Caco-2 (cell line): Measurements from ENCODE around the gene LHX4. TPM values are rescaled to one million over a fixed set of nuclear protein-coding genes. Genes with fewer than 3 reads are reported as not detected.

ENCODE experiments used
- BruUV-seq: library from RNA; stranded (reverse); fragments of 400-500 nt; replicated peaks from 2 replicates; lab custom pipeline; 2021; lab: Mats Ljungman, UMichigan
- CTCF ChIA-PET: fragments of 300-600 bp; sonication (Branson Sonifier 250); formaldehyde crosslinking; loops from one replicate; lab custom pipeline; 2022; ENCODE audit warnings: antibody characterized with exemption; lab: Charles Lee
- POLR2A ChIA-PET: fragments of 300-600 bp; sonication (Branson Sonifier 250); formaldehyde crosslinking; loops from one replicate; lab custom pipeline; 2022; ENCODE audit warnings: antibody characterized with exemption; lab: Charles Lee
- DNase-seq, 2 experiments: peaks; one replicate each; pipeline versions ENCODE4 v3.0.0 to v3.0.0-alpha.2; 2020 to 2022
- H3K27me3 ChIP-seq: replicated peaks from 2 replicates; pipeline ENCODE4 v1.6.0; 2011; ENCODE audit warnings: low read length; ENCODE audit not compliant: control insufficient read depth, insufficient read depth
- H3K36me3 ChIP-seq: 2 replicates; pipeline ENCODE4 v1.5.1; 2011; ENCODE audit warnings: low read length; ENCODE audit not compliant: control insufficient read depth, insufficient read depth
- H3K4me1 ChIP-seq: fragments of 250-450 bp; sonication (Bioruptor Pico); 2 replicates; pipeline ENCODE4 v1.5.1; 2020; ENCODE audit warnings: mild to moderate bottlenecking
- H3K4me3 ChIP-seq: 2 replicates; pipeline ENCODE4 v1.5.1; 2011; ENCODE audit warnings: low read depth, mild to moderate bottlenecking, control low read depth, low read length
- H3K9me3 ChIP-seq: fragments of 250-450 bp; sonication (Bioruptor Pico); 2 replicates; pipeline ENCODE4 v1.5.1; 2020; ENCODE audit warnings: mild to moderate bottlenecking, moderate library complexity
- H3K27ac Mint-ChIP-seq: one replicate; pipeline ENCODE4 v1.8.0; 2022; ENCODE audit warnings: mixed read lengths; ENCODE audit not compliant: unreplicated experiment
- H3K27me3 Mint-ChIP-seq: one replicate; pipeline ENCODE4 v1.8.0; 2022; ENCODE audit warnings: mixed read lengths; ENCODE audit not compliant: insufficient read depth, unreplicated experiment
- H3K36me3 Mint-ChIP-seq: one replicate; pipeline ENCODE4 v1.8.0; 2022; ENCODE audit warnings: mild to moderate bottlenecking, mixed read lengths; ENCODE audit not compliant: insufficient read depth, unreplicated experiment
- H3K4me1 Mint-ChIP-seq: one replicate; pipeline ENCODE4 v1.8.0; 2022; ENCODE audit warnings: low read depth, mixed read lengths; ENCODE audit not compliant: unreplicated experiment
- H3K4me3 Mint-ChIP-seq: one replicate; pipeline ENCODE4 v1.8.0; 2022; ENCODE audit warnings: mild to moderate bottlenecking, moderate library complexity, mixed read lengths; ENCODE audit not compliant: unreplicated experiment
- H3K9me3 Mint-ChIP-seq: one replicate; pipeline ENCODE4 v1.8.0; 2022; ENCODE audit warnings: mixed read lengths; ENCODE audit not compliant: unreplicated experiment
- CTCF ChIP-seq, 2 experiments: fragments of 200-600 bp in 1 of 2; IDR thresholded peaks; 1 replicate in 1 of 2; 2 replicates in 1 of 2; pipeline versions ENCODE4 v1.5.1 to v1.8.0; 2011 to 2022; ENCODE audit warnings: antibody characterized with exemption in 1 of 2, control low read depth in 1 of 2, inconsistent platforms in 1 of 2, low read depth in 1 of 2, low read length in 1 of 2, mild to moderate bottlenecking in 1 of 2, moderate library complexity in 1 of 2; ENCODE audit not compliant: insufficient read depth in 1 of 2, severe bottlenecking in 1 of 2, unreplicated experiment in 1 of 2
- intact Hi-C: fragments of 100-400 bp; cut with micrococcal nuclease; formaldehyde crosslinking; loops from one replicate; pipeline ENCODE4 v1.10.0; 2022; ENCODE audit not compliant: unreplicated experiment
- total RNA-seq: library from RNA; stranded (reverse); gene quantifications from 2 replicates; pipeline ENCODE4 v1.2.3, GENCODE V29; 2022

Gene LHX4
- total RNA-seq, 1 experiment from 2014 or later: 0.16 TPM

GRCh38 chr1:180238675-180239074 lies 8.6 kb downstream of the LHX4 start:
- no peak for DNase-seq
- ChIA-PET CTCF (interaction anchor here (0.6 kb wide), 1 partner anchor 240 kb away, joined by 3 read pairs; no protein-coding TSS in a partner anchor), POLR2A (no interaction called here)
- H3K27me3 Mint-ChIP-seq: peaks cover 42% of the 10 kb centered on the region
- no peak for TF ChIP-seq CTCF (IDR thresholded peaks at IDR 0.05; ENCODE audit: insufficient read depth in 1 of 2, low read depth in 1 of 2, low read length in 1 of 2, severe bottlenecking in 1 of 2, unreplicated experiment in 1 of 2)
- intact Hi-C loops: no loop called here
- H3K9me3 Mint-ChIP-seq: no peaks in the 10 kb centered on the region
- H3K4me3 Mint-ChIP-seq: no peak overlapping the region
- no peaks in the 10 kb centered on the region for H3K36me3 ChIP-seq
- no peak overlapping the region for H3K27ac Mint-ChIP-seq
- no peaks in the 10 kb centered on the region for H3K36me3 Mint-ChIP-seq
- BruUV-seq: no TSS peak
- peaks cover 14% of the 10 kb centered on the region for H3K27me3 ChIP-seq
- peaks cover 7% of the 10 kb centered on the region for H3K4me1 Mint-ChIP-seq
- no peak overlapping the region for H3K4me3 ChIP-seq
- H3K4me1 ChIP-seq: no peaks in the 10 kb centered on the region
- H3K9me3 ChIP-seq: no peaks in the 10 kb centered on the region

GRCh38 chr1:180239145-180240096 lies 9.4 kb downstream of the LHX4 start:
- BruUV-seq: no TSS peak
- no peaks in the 10 kb centered on the region for H3K36me3 Mint-ChIP-seq
- DNase-seq: no peak
- no peak for TF ChIP-seq CTCF (IDR thresholded peaks at IDR 0.05; ENCODE audit: insufficient read depth in 1 of 2, low read depth in 1 of 2, low read length in 1 of 2, severe bottlenecking in 1 of 2, unreplicated experiment in 1 of 2)
- CTCF ChIA-PET: interaction anchor here (0.6 to 1.0 kb wide), 2 partner anchors 51 to 239 kb away, joined by 3 read pairs; no protein-coding TSS in a partner anchor
- H3K9me3 Mint-ChIP-seq: no peaks in the 10 kb centered on the region
- peaks cover 42% of the 10 kb centered on the region for H3K27me3 Mint-ChIP-seq
- POLR2A ChIA-PET: no interaction called here
- Histone ChIP-seq H3K4me1 (no peaks in the 10 kb centered on the region), H3K9me3 (no peaks in the 10 kb centered on the region), H3K27me3 (peaks cover 10% of the 10 kb centered on the region), H3K36me3 (no peaks in the 10 kb centered on the region), H3K4me3 (no peak overlapping the region)
- peaks cover 7% of the 10 kb centered on the region for H3K4me1 Mint-ChIP-seq
- intact Hi-C loops: no loop called here
- no peak overlapping the region for H3K27ac Mint-ChIP-seq
- no peak overlapping the region for H3K4me3 Mint-ChIP-seq

GRCh38 chr1:180241716-180242544 lies 11.9 kb downstream of the LHX4 start:
- Mint-ChIP-seq H3K36me3 (no peaks in the 10 kb centered on the region), H3K27ac (no peak overlapping the region), H3K4me1 (no peaks in the 10 kb centered on the region), H3K27me3 (peaks cover 28% of the 10 kb centered on the region), H3K9me3 (no peaks in the 10 kb centered on the region), H3K4me3 (no peak overlapping the region)
- ChIA-PET POLR2A (no interaction called here), CTCF (interaction anchor here (1.4 kb wide), 1 partner anchor 54 kb away, joined by 8 read pairs; no protein-coding TSS in a partner anchor)
- Histone ChIP-seq H3K4me3 (no peak overlapping the region), H3K9me3 (no peaks in the 10 kb centered on the region), H3K4me1 (no peaks in the 10 kb centered on the region), H3K27me3 (peaks cover 5% of the 10 kb centered on the region), H3K36me3 (no peaks in the 10 kb centered on the region)
- TF ChIP-seq CTCF (IDR thresholded peaks at IDR 0.05; ENCODE audit: insufficient read depth in 1 of 2, low read depth in 1 of 2, low read length in 1 of 2, severe bottlenecking in 1 of 2, unreplicated experiment in 1 of 2): no peak
- intact Hi-C loops: no loop called here
- DNase-seq: no peak
- no TSS peak for BruUV-seq
